K562 (cell line): ENCODE results near the gene ARHGAP22. TPM values are rescaled to one million over a fixed set of nuclear protein-coding genes. Genes with fewer than 3 reads are reported as not detected.
A peak's percentile ranks its signal among the peaks of the same experiment; 100 is the strongest.

ENCODE experiments used
- BCOR ChIP-seq: fragments of 450-650 bp; IDR thresholded peaks from 2 replicates; pipeline ENCODE4 v1.6.1; 2016
- BRF1 ChIP-seq: IDR thresholded peaks from 3 replicates; pipeline ENCODE4 v1.6.1; 2011; ENCODE audit warnings: borderline replicate concordance, mild to moderate bottlenecking; ENCODE audit not compliant: insufficient read length; ENCODE audit errors: extremely low read depth
- EWSR1 ChIP-seq: fragments of 450-650 bp; IDR thresholded peaks from 2 replicates; pipeline ENCODE4 v1.6.1; 2018; ENCODE audit warnings: borderline replicate concordance, mild to moderate bottlenecking, low read depth, moderate library complexity; ENCODE audit not compliant: partially characterized antibody
- FOXO4 ChIP-seq: fragments of 450-650 bp; formaldehyde crosslinking; IDR thresholded peaks from 2 replicates; pipeline ENCODE4 v1.4.0; 2020; ENCODE audit warnings: mild to moderate bottlenecking, moderate library complexity
- HDAC2 ChIP-seq: fragments of 450-650 bp; IDR thresholded peaks from 2 replicates; pipeline ENCODE4 v1.6.1; 2016; ENCODE audit warnings: mild to moderate bottlenecking
- HDAC8 ChIP-seq: fragments of 450-650 bp; IDR thresholded peaks from 2 replicates; pipeline ENCODE4 v1.6.1; 2016; ENCODE audit warnings: mild to moderate bottlenecking, missing genetic modification characterization, moderate library complexity, missing compliant biosample characterization
- KDM1A ChIP-seq, 2 experiments: fragments of 450-650 bp; IDR thresholded peaks; 2 replicates each; pipeline ENCODE4 v1.6.1; 2016; ENCODE audit warnings: mild to moderate bottlenecking in 2 of 2
- SPI1 ChIP-seq: IDR thresholded peaks from 2 replicates; pipeline ENCODE4 v1.6.1; 2011; ENCODE audit warnings: low read depth, low read length, control low read depth, borderline replicate concordance
- ZNF175 ChIP-seq: fragments of 200-800 bp; sonication (Bioruptor generic); IDR thresholded peaks from 2 replicates; pipeline ENCODE4 v1.6.1; 2016; ENCODE audit warnings: low read depth, mild to moderate bottlenecking, missing genetic modification characterization, missing compliant biosample characterization
- ZNF197 ChIP-seq: fragments of 200-800 bp; sonication (Bioruptor generic); IDR thresholded peaks from 2 replicates; pipeline ENCODE4 v1.6.1; 2016; ENCODE audit warnings: low read depth, missing genetic modification characterization, missing compliant biosample characterization
- polyA plus RNA-seq, 8 experiments: library from polyadenylated mRNA; depleted of rRNA in 4 of 8; stranded (reverse) in 5 of 8; unstranded in 3 of 8; fragments of >200 nt; fragmentation: Nextera tagmentation in 2 of 8; fragmentation: Illumina TruSeq in 1 of 8; extraction: Ambion mirVana in 2 of 8; extraction: Trizol in 1 of 8; gene quantifications; 2 replicates each; pipeline versions ENCODE4 v1.2.1 to v1.2.3, GENCODE V29; 2011 to 2014; ENCODE audit warnings: inconsistent platforms in 1 of 8, missing spikeins in 1 of 8
- total RNA-seq, 7 experiments: library from RNA; depleted of rRNA in 6 of 7; stranded (reverse); fragments of >200 nt in 6 of 7; fragmentation: Illumina TruSeq in 2 of 7; extraction: Trizol in 2 of 7; gene quantifications; 2 replicates each; pipeline versions ENCODE4 v1.2.1 to v1.2.3, GENCODE V29; 2011 to 2021; ENCODE audit warnings: low replicate concordance in 1 of 7
- TF ChIP-seq, protein P1 (sequence below): fragments of 450-650 bp; formaldehyde crosslinking; IDR thresholded peaks from 2 replicates; pipeline ENCODE4 v1.4.0; 2020; ENCODE audit warnings: mild to moderate bottlenecking, moderate library complexity

ARHGAP22 gene
- total and polyA plus RNA-seq, 9 of the 15 experiments (the other 6 are each of a cell fraction or from before 2014, with no cell fraction given), result 1.3 to 28.1 (median 12.7) TPM

DNA sequence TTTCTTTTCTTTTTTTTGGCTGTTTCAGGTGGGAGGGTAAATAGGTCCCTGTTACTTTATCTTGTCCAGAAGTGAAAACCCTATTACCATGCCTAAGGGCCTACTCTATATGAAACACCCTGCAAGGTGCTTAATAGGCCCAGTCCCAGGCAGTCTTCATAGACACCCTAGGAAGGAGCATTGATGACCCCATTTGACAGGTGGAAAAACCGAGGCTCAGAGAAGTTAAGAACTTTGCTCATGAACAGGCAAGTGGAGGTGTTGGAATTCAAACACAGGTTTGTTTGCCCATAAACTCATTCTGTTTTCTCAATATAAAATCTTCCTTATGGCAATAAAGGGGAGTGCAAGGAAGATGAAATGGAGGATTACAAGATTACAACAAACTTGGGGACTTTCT, 115.8 kb downstream of the ARHGAP22 start (continued):
- TF ChIP-seq EWSR1 (no peak), FOXO4 (no peak), ZNF175 (CRISPR knock-in tag) (no peak), BRF1 (no peak), ZNF197 (CRISPR knock-in tag) (no peak), SPI1 (no peak), HDAC8 (tag) (no peak), HDAC2 (peak; percentile 89), BCOR (peak; percentile 98), KDM1A (IDR thresholded peaks at IDR 0.05) (peak; percentile 82 to 93)
- TF ChIP-seq, protein P1, sequence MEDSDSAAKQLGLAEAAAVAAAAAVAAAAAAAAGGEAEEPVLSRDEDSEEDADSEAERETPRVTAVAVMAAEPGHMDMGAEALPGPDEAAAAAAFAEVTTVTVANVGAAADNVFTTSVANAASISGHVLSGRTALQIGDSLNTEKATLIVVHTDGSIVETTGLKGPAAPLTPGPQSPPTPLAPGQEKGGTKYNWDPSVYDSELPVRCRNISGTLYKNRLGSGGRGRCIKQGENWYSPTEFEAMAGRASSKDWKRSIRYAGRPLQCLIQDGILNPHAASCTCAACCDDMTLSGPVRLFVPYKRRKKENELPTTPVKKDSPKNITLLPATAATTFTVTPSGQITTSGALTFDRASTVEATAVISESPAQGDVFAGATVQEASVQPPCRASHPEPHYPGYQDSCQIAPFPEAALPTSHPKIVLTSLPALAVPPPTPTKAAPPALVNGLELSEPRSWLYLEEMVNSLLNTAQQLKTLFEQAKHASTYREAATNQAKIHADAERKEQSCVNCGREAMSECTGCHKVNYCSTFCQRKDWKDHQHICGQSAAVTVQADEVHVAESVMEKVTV (CRISPR knock-in tag), result no peak
